GDM1 (cell line): Measurements from ENCODE around the gene FMO1.
A peak's percentile ranks its signal among the peaks of the same experiment; 100 is the strongest.
"Not testable (repeated sequence)": the region's sequence is repeated elsewhere in the genome, so short reads cannot be mapped to it uniquely, and the experiment has no call there.

Source experiments
- DNase-seq: peaks from one replicate; lab custom pipeline; 2025; lab: John Stamatoyannopoulos, UW

The FMO1 gene

GRCh38 chr1:171248302-171248701 is at the start of gene FMO1:
FMO1 (plus strand) TSS chr1:171248494; CDS start chr1:171258088, 9,594 bp downstream.
- no peak for DNase-seq

GRCh38 chr1:171204296-171204695 is 44.0 kb upstream of the FMO1 start:
- no peak for DNase-seq

GRCh38 chr1:171206204-171206977 is 41.9 kb upstream of the FMO1 start:
- DNase-seq, result no peak

- DNase-seq, result no peak
These were observed 41.3 kb upstream of the FMO1 start for GRCh38 chr1:171206978-171207355.

- no peak for DNase-seq
These were observed 40.9 kb upstream of the FMO1 start for GRCh38 chr1:171207377-171207776.

GRCh38 chr1:171210355-171210754 is 37.9 kb upstream of the FMO1 start:
- no peak for DNase-seq

- DNase-seq, result peak; percentile 18
These were observed 35.5 kb upstream of the FMO1 start for GRCh38 chr1:171212607-171213351.

GRCh38 chr1:171213559-171214454 is 34.5 kb upstream of the FMO1 start:
- DNase-seq, result no peak

GRCh38 chr1:171217658-171218443 is 30.4 kb upstream of the FMO1 start:
- DNase-seq, result no peak

- no peak for DNase-seq
These were observed 29.6 kb upstream of the FMO1 start for GRCh38 chr1:171218661-171219060.

GRCh38 chr1:171219346-171220080 is 28.8 kb upstream of the FMO1 start:
- no peak for DNase-seq

GRCh38 chr1:171220081-171220420 is 28.2 kb upstream of the FMO1 start:
- DNase-seq, result no peak

GRCh38 chr1:171220581-171221054 is 27.7 kb upstream of the FMO1 start:
- DNase-seq, result no peak

- no peak for DNase-seq
These were observed 26.4 kb upstream of the FMO1 start for GRCh38 chr1:171221665-171222591.

- DNase-seq, result no peak
These were observed 25.4 kb upstream of the FMO1 start for GRCh38 chr1:171222936-171223335.

- not testable (repeated sequence) for DNase-seq
These were observed 24.0 kb upstream of the FMO1 start for GRCh38 chr1:171224257-171224656.

GRCh38 chr1:171226747-171227370 is 21.4 kb upstream of the FMO1 start:
- DNase-seq, result peak; percentile 12

GRCh38 chr1:171231326-171231725 is 17.0 kb upstream of the FMO1 start:
- DNase-seq, result no peak

GRCh38 chr1:171233183-171233582 is 15.1 kb upstream of the FMO1 start:
- no peak for DNase-seq
